ENCODE results near the gene TIMM17A.
A peak's percentile ranks its signal among the peaks of the same experiment; 100 is the strongest.

The TIMM17A gene

GRCh38 chr1:201955009-201955728 lies at the start of gene TIMM17A:
Gene TIMM17A (plus strand): TSS chr1:201955503. CDS start chr1:201955527, 24 bp downstream.
- DNase-seq (ENCODE audit: low read depth), result peak; percentile 87

- DNase-seq (ENCODE audit: low read depth), result no peak
These were observed 49.0 kb upstream of the TIMM17A start for GRCh38 chr1:201906336-201906735.

GRCh38 chr1:201907621-201908020 lies 47.7 kb upstream of the TIMM17A start:
- DNase-seq (ENCODE audit: low read depth), result no peak

- DNase-seq (ENCODE audit: low read depth), result no peak
These were observed 43.3 kb upstream of the TIMM17A start for GRCh38 chr1:201911826-201912571.

GRCh38 chr1:201912832-201913231 lies 42.5 kb upstream of the TIMM17A start:
- no peak for DNase-seq (ENCODE audit: low read depth)

- no peak for DNase-seq (ENCODE audit: low read depth)
These were observed 40.7 kb upstream of the TIMM17A start for GRCh38 chr1:201914456-201915235.

- DNase-seq (ENCODE audit: low read depth), result no peak
These were observed 38.6 kb upstream of the TIMM17A start for GRCh38 chr1:201916649-201917249.

GRCh38 chr1:201917362-201918033 lies 37.8 kb upstream of the TIMM17A start:
- DNase-seq (ENCODE audit: low read depth), result no peak

- no peak for DNase-seq (ENCODE audit: low read depth)
These were observed 37.0 kb upstream of the TIMM17A start for GRCh38 chr1:201918343-201918742.

GRCh38 chr1:201921952-201922558 lies 33.2 kb upstream of the TIMM17A start:
- DNase-seq (ENCODE audit: low read depth), result no peak

- DNase-seq (ENCODE audit: low read depth), result no peak
These were observed 30.1 kb upstream of the TIMM17A start for GRCh38 chr1:201925301-201925567.

GRCh38 chr1:201925981-201926645 lies 29.2 kb upstream of the TIMM17A start:
- DNase-seq (ENCODE audit: low read depth), result no peak

GRCh38 chr1:201928266-201928665 lies 27.0 kb upstream of the TIMM17A start:
- DNase-seq (ENCODE audit: low read depth), result no peak

GRCh38 chr1:201930137-201930536 lies 25.2 kb upstream of the TIMM17A start:
- no peak for DNase-seq (ENCODE audit: low read depth)

- no peak for DNase-seq (ENCODE audit: low read depth)
These were observed 24.5 kb upstream of the TIMM17A start for GRCh38 chr1:201930803-201931202.

GRCh38 chr1:201933840-201934430 lies 21.4 kb upstream of the TIMM17A start:
- DNase-seq (ENCODE audit: low read depth), result no peak

GRCh38 chr1:201937624-201938213 lies 17.6 kb upstream of the TIMM17A start:
- DNase-seq (ENCODE audit: low read depth), result no peak

- DNase-seq (ENCODE audit: low read depth), result no peak
These were observed 16.8 kb upstream of the TIMM17A start for GRCh38 chr1:201938440-201939035.

GRCh38 chr1:201939148-201939547 lies 16.2 kb upstream of the TIMM17A start:
- DNase-seq (ENCODE audit: low read depth), result no peak

GRCh38 chr1:201939574-201939973 lies 15.7 kb upstream of the TIMM17A start:
- no peak for DNase-seq (ENCODE audit: low read depth)
